ENCODE measurements around the gene CELSR1. TPM values are rescaled to one million over a fixed set of nuclear protein-coding genes. Genes with fewer than 3 reads are reported as not detected.
A peak's percentile ranks its signal among the peaks of the same experiment; 100 is the strongest.

CELSR1 gene
- total and polyA plus RNA-seq, 2 of the 13 experiments (the other 11 are each of a cell fraction or from before 2014, with no cell fraction given): 0.78 to 1.8 TPM

DNA sequence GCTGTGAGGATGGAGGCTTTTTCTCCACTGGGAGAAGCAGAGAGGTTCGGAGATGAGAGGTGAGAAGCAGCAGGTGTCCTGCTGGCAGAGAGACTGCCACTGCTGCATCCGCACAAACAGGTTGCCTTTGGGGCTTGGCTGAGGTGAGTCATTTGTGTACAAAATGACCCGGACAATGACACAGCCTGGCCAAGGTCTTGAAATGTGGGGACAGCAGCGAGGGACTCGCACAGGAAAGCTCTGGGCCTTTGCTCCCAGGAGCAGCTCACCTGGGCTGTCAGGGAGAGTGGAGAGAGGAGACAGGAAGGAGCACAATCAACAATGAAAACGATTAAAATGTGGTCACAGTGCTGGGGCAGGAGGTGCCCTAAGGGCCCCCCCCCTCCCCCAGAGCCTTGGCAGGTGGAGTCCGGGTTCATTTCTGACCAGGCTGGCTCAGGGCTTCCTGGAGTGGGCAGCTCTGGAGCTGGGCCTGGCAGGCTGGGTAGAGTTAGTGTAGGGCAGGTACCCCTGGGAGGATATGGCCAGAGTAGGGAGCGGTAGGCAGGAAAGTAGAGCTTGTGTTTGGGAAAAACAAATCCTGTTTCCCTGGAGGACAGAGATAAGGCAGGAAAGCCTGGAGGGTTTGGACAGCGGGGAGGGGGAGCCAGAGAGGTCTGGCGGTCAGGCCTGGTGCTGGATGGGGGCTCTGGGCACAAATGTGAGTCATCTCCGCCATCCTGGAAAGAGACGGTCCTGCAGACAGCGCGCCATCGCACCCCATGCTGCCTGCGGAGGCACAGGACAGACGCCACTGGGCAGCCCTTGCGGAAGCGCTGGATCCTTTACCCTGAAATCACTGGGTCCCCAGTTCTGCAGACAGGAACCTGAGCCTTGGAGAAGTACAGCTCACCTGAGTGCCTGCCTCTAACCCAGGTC is 37.8 kb upstream of the CELSR1 start (continued):
- TF ChIP-seq, protein P1, sequence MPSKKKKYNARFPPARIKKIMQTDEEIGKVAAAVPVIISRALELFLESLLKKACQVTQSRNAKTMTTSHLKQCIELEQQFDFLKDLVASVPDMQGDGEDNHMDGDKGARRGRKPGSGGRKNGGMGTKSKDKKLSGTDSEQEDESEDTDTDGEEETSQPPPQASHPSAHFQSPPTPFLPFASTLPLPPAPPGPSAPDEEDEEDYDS (CRISPR knock-in tag; IDR thresholded peaks at IDR 0.05): peak; percentile 76
- TF ChIP-seq, protein P2, sequence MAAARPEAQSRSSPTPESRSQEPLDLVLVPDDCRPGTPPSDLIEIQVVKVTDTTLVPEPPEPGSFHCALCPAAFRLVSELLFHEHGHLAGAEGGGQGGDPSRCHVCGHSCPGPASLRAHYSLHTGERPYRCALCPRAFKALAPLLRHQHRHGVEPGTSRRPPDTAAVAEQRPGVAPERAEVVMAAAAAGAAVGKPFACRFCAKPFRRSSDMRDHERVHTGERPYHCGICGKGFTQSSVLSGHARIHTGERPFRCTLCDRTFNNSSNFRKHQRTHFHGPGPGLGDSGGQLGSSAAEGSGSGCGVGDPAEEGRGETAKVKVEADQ (CRISPR knock-in tag; IDR thresholded peaks at IDR 0.05; ENCODE audit: borderline replicate concordance): no peak
- TF ChIP-seq YEATS2 (CRISPR knock-in tag; IDR thresholded peaks at IDR 0.05; ENCODE audit: borderline replicate concordance): no peak
- 0 out of 2 replicates have a peak, but pooled peaks have one; percentile 50 for TF ChIP-seq CHD4 (IDR thresholded peaks at IDR 0.05; ENCODE audit: borderline replicate concordance, low read length)
- no peak for TF ChIP-seq MTA3 (CRISPR knock-in tag; IDR thresholded peaks at IDR 0.05)
- TF ChIP-seq FOXK2 (IDR thresholded peaks at IDR 0.05): no peak
- TF ChIP-seq ZNF33A (CRISPR knock-in tag; IDR thresholded peaks at IDR 0.05; ENCODE audit: borderline replicate concordance): no peak; the same call in 1 of the 2 replicates
- TF ChIP-seq ARID2 (CRISPR knock-in tag; IDR thresholded peaks at IDR 0.05; ENCODE audit: borderline replicate concordance): no peak
- no peak for TF ChIP-seq KDM1A (CRISPR knock-in tag; IDR thresholded peaks at IDR 0.05)
- TF ChIP-seq, protein P3, sequence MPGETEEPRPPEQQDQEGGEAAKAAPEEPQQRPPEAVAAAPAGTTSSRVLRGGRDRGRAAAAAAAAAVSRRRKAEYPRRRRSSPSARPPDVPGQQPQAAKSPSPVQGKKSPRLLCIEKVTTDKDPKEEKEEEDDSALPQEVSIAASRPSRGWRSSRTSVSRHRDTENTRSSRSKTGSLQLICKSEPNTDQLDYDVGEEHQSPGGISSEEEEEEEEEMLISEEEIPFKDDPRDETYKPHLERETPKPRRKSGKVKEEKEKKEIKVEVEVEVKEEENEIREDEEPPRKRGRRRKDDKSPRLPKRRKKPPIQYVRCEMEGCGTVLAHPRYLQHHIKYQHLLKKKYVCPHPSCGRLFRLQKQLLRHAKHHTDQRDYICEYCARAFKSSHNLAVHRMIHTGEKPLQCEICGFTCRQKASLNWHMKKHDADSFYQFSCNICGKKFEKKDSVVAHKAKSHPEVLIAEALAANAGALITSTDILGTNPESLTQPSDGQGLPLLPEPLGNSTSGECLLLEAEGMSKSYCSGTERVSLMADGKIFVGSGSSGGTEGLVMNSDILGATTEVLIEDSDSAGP (CRISPR knock-in tag; IDR thresholded peaks at IDR 0.05; ENCODE audit: borderline replicate concordance): peak; percentile 43; the same call in 1 of the 2 replicates
- no peak for TF ChIP-seq NCOA1 (CRISPR knock-in tag; IDR thresholded peaks at IDR 0.05)
- TF ChIP-seq, protein P4, sequence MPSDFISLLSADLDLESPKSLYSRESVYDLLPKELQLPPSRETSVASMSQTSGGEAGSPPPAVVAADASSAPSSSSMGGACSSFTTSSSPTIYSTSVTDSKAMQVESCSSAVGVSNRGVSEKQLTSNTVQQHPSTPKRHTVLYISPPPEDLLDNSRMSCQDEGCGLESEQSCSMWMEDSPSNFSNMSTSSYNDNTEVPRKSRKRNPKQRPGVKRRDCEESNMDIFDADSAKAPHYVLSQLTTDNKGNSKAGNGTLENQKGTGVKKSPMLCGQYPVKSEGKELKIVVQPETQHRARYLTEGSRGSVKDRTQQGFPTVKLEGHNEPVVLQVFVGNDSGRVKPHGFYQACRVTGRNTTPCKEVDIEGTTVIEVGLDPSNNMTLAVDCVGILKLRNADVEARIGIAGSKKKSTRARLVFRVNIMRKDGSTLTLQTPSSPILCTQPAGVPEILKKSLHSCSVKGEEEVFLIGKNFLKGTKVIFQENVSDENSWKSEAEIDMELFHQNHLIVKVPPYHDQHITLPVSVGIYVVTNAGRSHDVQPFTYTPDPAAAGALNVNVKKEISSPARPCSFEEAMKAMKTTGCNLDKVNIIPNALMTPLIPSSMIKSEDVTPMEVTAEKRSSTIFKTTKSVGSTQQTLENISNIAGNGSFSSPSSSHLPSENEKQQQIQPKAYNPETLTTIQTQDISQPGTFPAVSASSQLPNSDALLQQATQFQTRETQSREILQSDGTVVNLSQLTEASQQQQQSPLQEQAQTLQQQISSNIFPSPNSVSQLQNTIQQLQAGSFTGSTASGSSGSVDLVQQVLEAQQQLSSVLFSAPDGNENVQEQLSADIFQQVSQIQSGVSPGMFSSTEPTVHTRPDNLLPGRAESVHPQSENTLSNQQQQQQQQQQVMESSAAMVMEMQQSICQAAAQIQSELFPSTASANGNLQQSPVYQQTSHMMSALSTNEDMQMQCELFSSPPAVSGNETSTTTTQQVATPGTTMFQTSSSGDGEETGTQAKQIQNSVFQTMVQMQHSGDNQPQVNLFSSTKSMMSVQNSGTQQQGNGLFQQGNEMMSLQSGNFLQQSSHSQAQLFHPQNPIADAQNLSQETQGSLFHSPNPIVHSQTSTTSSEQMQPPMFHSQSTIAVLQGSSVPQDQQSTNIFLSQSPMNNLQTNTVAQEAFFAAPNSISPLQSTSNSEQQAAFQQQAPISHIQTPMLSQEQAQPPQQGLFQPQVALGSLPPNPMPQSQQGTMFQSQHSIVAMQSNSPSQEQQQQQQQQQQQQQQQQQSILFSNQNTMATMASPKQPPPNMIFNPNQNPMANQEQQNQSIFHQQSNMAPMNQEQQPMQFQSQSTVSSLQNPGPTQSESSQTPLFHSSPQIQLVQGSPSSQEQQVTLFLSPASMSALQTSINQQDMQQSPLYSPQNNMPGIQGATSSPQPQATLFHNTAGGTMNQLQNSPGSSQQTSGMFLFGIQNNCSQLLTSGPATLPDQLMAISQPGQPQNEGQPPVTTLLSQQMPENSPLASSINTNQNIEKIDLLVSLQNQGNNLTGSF (CRISPR knock-in tag; IDR thresholded peaks at IDR 0.05): no peak
- TF ChIP-seq, protein P5, sequence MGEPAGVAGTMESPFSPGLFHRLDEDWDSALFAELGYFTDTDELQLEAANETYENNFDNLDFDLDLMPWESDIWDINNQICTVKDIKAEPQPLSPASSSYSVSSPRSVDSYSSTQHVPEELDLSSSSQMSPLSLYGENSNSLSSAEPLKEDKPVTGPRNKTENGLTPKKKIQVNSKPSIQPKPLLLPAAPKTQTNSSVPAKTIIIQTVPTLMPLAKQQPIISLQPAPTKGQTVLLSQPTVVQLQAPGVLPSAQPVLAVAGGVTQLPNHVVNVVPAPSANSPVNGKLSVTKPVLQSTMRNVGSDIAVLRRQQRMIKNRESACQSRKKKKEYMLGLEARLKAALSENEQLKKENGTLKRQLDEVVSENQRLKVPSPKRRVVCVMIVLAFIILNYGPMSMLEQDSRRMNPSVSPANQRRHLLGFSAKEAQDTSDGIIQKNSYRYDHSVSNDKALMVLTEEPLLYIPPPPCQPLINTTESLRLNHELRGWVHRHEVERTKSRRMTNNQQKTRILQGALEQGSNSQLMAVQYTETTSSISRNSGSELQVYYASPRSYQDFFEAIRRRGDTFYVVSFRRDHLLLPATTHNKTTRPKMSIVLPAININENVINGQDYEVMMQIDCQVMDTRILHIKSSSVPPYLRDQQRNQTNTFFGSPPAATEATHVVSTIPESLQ (CRISPR knock-in tag; conservative IDR thresholded peaks at IDR 0.05): 0 out of 2 replicates have a peak, but pooled peaks have one; percentile 36
- TF ChIP-seq ZNF251 (CRISPR knock-in tag; IDR thresholded peaks at IDR 0.05): no peak
- 0 out of 2 replicates have a peak, but pooled peaks have one; percentile 11 for TF ChIP-seq PPARG (CRISPR knock-in tag; conservative IDR thresholded peaks at IDR 0.05)
